PFSK-1 (cell line): ENCODE data around the gene FANCD2OS.

Experiments
- FOXP2 ChIP-seq: optimal IDR thresholded peaks from 2 replicates; pipeline ENCODE3; 2011; ENCODE audit warnings: borderline replicate concordance, control low read depth, inconsistent platforms; ENCODE audit not compliant: insufficient read depth; ENCODE audit errors: extremely low read length, extremely low read depth
- POLR2AphosphoS5 ChIP-seq: IDR thresholded peaks from 2 replicates; pipeline ENCODE4 v1.6.1; 2012; ENCODE audit warnings: low read depth, mild to moderate bottlenecking, control low read depth, low read length, moderate library complexity
- REST ChIP-seq, 2 experiments: IDR thresholded peaks; 2 replicates each; pipeline versions ENCODE4 v1.6.1 to v1.8.0; 2011 to 2012; ENCODE audit warnings: low read depth in 2 of 2, low read length in 2 of 2, control low read depth in 1 of 2, inconsistent platforms in 1 of 2, mild to moderate bottlenecking in 1 of 2, moderate library complexity in 1 of 2; ENCODE audit not compliant: insufficient read depth in 1 of 2
- SIN3A ChIP-seq: IDR thresholded peaks from 2 replicates; pipeline ENCODE4 v1.6.1; 2012; ENCODE audit warnings: mild to moderate bottlenecking, low read length, moderate library complexity, borderline replicate concordance; ENCODE audit not compliant: insufficient read depth
- TAF1 ChIP-seq: IDR thresholded peaks from 2 replicates; pipeline ENCODE4 v1.6.1; 2012; ENCODE audit warnings: low read length, control low read depth, borderline replicate concordance; ENCODE audit not compliant: insufficient read depth

FANCD2OS gene

GRCh38 chr3:10154335-10155122 is 46.5 kb upstream of the FANCD2OS start:
- TF ChIP-seq FOXP2 (no peak), REST (IDR thresholded peaks at IDR 0.05; ENCODE audit: insufficient read depth in 1 of 2, low read depth in 2 of 2, low read length in 2 of 2) (no peak), TAF1 (no peak)

GRCh38 chr3:10150987-10151386 is 42.9 kb upstream of the FANCD2OS start:
- TF ChIP-seq REST (IDR thresholded peaks at IDR 0.05; ENCODE audit: insufficient read depth in 1 of 2, low read depth in 2 of 2, low read length in 2 of 2) (no peak), POLR2AphosphoS5 (no peak), TAF1 (no peak), SIN3A (no peak), FOXP2 (no peak)

- TF ChIP-seq REST (IDR thresholded peaks at IDR 0.05; ENCODE audit: insufficient read depth in 1 of 2, low read depth in 2 of 2, low read length in 2 of 2) (no peak), POLR2AphosphoS5 (no peak), SIN3A (no peak), FOXP2 (no peak), TAF1 (no peak)
These were observed 41.2 kb upstream of the FANCD2OS start for GRCh38 chr3:10149226-10149625.

- TF ChIP-seq TAF1 (no peak), FOXP2 (no peak), POLR2AphosphoS5 (no peak), SIN3A (no peak), REST (IDR thresholded peaks at IDR 0.05; ENCODE audit: insufficient read depth in 1 of 2, low read depth in 2 of 2, low read length in 2 of 2) (no peak)
These were observed 37.6 kb upstream of the FANCD2OS start for GRCh38 chr3:10145685-10146084.
